ENCODE measurements around the gene IPPK.

Gene IPPK

GRCh38 chr9:92616655-92617111 is 53.2 kb downstream of the IPPK start:
- Histone ChIP-seq H3K4me3 (ENCODE audit: low read depth, low read length) (no peak overlapping the region), H3K4me1 (ENCODE audit: control insufficient read depth, insufficient read depth, low read length) (no peaks in the 10 kb centered on the region), H3K36me3 (ENCODE audit: control insufficient read depth in 2 of 2, insufficient read depth in 1 of 2, low read length in 2 of 2) (peaks cover 3 to 95% of the 10 kb centered on the region in 2 experiments; a peak in 2 of 3 replicates), H3K27ac (ENCODE audit: extremely low read depth, low read depth, low read length) (no peak overlapping the region), H3K9me3 (ENCODE audit: control insufficient read depth, insufficient read depth, low read depth, low read length) (no peaks in the 10 kb centered on the region)
- CTCF ChIA-PET = interaction anchor here (1.5 to 1.6 kb wide), 2 partner anchors 18 to 289 kb away, joined by 4 to 7 read pairs; no protein-coding TSS in a partner anchor
- POLR2A ChIA-PET = interaction anchor here (1.3 kb wide), 1 partner anchor 291 kb away, joined by 3 read pairs; the partner anchor contains the start of gene CENPP
- TF ChIP-seq ZBTB48 (tag by site-specific recombination; IDR thresholded peaks at IDR 0.05) = no peak
- TF ChIP-seq ZNF157 (tag by site-specific recombination; IDR thresholded peaks at IDR 0.05) = no peak

GRCh38 chr9:92616199-92616641 is 53.7 kb downstream of the IPPK start:
- H3K4me3 ChIP-seq (ENCODE audit: low read depth, low read length) = no peak overlapping the region
- ChIA-PET CTCF (no interaction called here), POLR2A (interaction anchor here (1.3 kb wide), 1 partner anchor 290 kb away, joined by 3 read pairs; the partner anchor contains the start of gene CENPP)
- H3K4me1 ChIP-seq (ENCODE audit: control insufficient read depth, insufficient read depth, low read length) = no peaks in the 10 kb centered on the region
- TF ChIP-seq ZBTB10 (tag by site-specific recombination; IDR thresholded peaks at IDR 0.05) = no peak
- TF ChIP-seq ZBTB8A (tag by site-specific recombination; IDR thresholded peaks at IDR 0.05) = no peak
- no peak for TF ChIP-seq ZNF518A (tag by site-specific recombination; conservative IDR thresholded peaks at IDR 0.05; ENCODE audit: low read depth)
- no peak for TF ChIP-seq TRIM28 (IDR thresholded peaks at IDR 0.05; ENCODE audit: borderline replicate concordance, low read length)
- TF ChIP-seq PRDM4 (tag by site-specific recombination; IDR thresholded peaks at IDR 0.05) = no peak
- TF ChIP-seq ZNF350 (tag by site-specific recombination; IDR thresholded peaks at IDR 0.05) = no peak
- no peak for TF ChIP-seq ZNF658 (tag by site-specific recombination; IDR thresholded peaks at IDR 0.05)
- TF ChIP-seq ZNF580 (tag by site-specific recombination; IDR thresholded peaks at IDR 0.05) = no peak
- no peak for TF ChIP-seq ZNF596 (tag by site-specific recombination; IDR thresholded peaks at IDR 0.05)
- TF ChIP-seq ZSCAN30 (tag by site-specific recombination; IDR thresholded peaks at IDR 0.05) = no peak
- no peak for TF ChIP-seq ZNF521 (tag by site-specific recombination; IDR thresholded peaks at IDR 0.05)
- TF ChIP-seq ZBTB21 (tag by site-specific recombination; IDR thresholded peaks at IDR 0.05) = no peak
- TF ChIP-seq ZNF639 (tag by site-specific recombination; IDR thresholded peaks at IDR 0.05) = no peak
- TF ChIP-seq ZNF473 (tag by site-specific recombination; IDR thresholded peaks at IDR 0.05) = no peak
- no peak for TF ChIP-seq ZNF148 (tag by site-specific recombination; IDR thresholded peaks at IDR 0.05; ENCODE audit: borderline replicate concordance)
- H3K27ac ChIP-seq (ENCODE audit: extremely low read depth, low read depth, low read length) = no peak overlapping the region
- peaks cover 0 to 95% of the 10 kb centered on the region in 2 experiments; a peak in 2 of 3 replicates for H3K36me3 ChIP-seq (ENCODE audit: control insufficient read depth in 2 of 2, insufficient read depth in 1 of 2, low read length in 2 of 2)
- H3K9me3 ChIP-seq (ENCODE audit: control insufficient read depth, insufficient read depth, low read depth, low read length) = no peaks in the 10 kb centered on the region

Data from HEK293 (cell line).